HG02610 (cell line): ENCODE results near the gene MARCHF7.
A peak's percentile ranks its signal among the peaks of the same experiment; 100 is the strongest.
"Not testable (repeated sequence)": the region's sequence is repeated elsewhere in the genome, so short reads cannot be mapped to it uniquely, and the experiment has no call there.

Source experiments
- ATAC-seq: cut with Tn5 transposase; IDR thresholded peaks from one replicate; pipeline ENCODE4 v1.9.1; 2021; ENCODE audit warnings: mild to moderate bottlenecking, moderate library complexity; ENCODE audit not compliant: unreplicated experiment

Gene MARCHF7

GRCh38 chr2:159712143-159712928, at the start of gene MARCHF7:
TSS of gene MARCHF7 (plus strand) at chr2:159712506. CDS start at chr2:159729023, 16,517 bp downstream.
- ATAC-seq = peak; percentile 93

- not testable (repeated sequence) for ATAC-seq
These were observed 44.9 kb upstream of the MARCHF7 start for GRCh38 chr2:159667423-159667822.

- ATAC-seq = no peak
These were observed 41.3 kb upstream of the MARCHF7 start for GRCh38 chr2:159671047-159671446.

GRCh38 chr2:159677654-159678053, 34.7 kb upstream of the MARCHF7 start:
- ATAC-seq = no peak

- no peak for ATAC-seq
These were observed 31.6 kb upstream of the MARCHF7 start for GRCh38 chr2:159680692-159681091.

GRCh38 chr2:159683817-159684216, 28.5 kb upstream of the MARCHF7 start:
- ATAC-seq = no peak

- ATAC-seq = no peak
These were observed 27.5 kb upstream of the MARCHF7 start for GRCh38 chr2:159684796-159685195.

GRCh38 chr2:159694500-159695040, 17.7 kb upstream of the MARCHF7 start:
- no peak for ATAC-seq

- ATAC-seq = peak; percentile 65
These were observed 16.4 kb upstream of the MARCHF7 start for GRCh38 chr2:159695795-159696448.

GRCh38 chr2:159703491-159703890, 8.8 kb upstream of the MARCHF7 start:
- no peak for ATAC-seq

- ATAC-seq = no peak
These were observed 5.8 kb upstream of the MARCHF7 start for GRCh38 chr2:159706385-159706980.

- no peak for ATAC-seq
These were observed 4.1 kb upstream of the MARCHF7 start for GRCh38 chr2:159708066-159708760.

GRCh38 chr2:159710601-159711180, 1.6 kb upstream of the MARCHF7 start:
- ATAC-seq = no peak

- ATAC-seq = no peak
These were observed 654 bp upstream of the MARCHF7 start for GRCh38 chr2:159711562-159712142.

GRCh38 chr2:159712929-159713420, 669 bp downstream of the MARCHF7 start:
- no peak for ATAC-seq

GRCh38 chr2:159713631-159714246, 1.4 kb downstream of the MARCHF7 start:
- ATAC-seq = no peak

GRCh38 chr2:159714247-159714930, 2.1 kb downstream of the MARCHF7 start:
- no peak for ATAC-seq

GRCh38 chr2:159715451-159715850, 3.1 kb downstream of the MARCHF7 start:
- no peak for ATAC-seq

GRCh38 chr2:159716409-159716808, 4.1 kb downstream of the MARCHF7 start:
- not testable (repeated sequence) for ATAC-seq
